PC-9 (cell line): ENCODE results near the gene PHC2. TPM values are rescaled to one million over a fixed set of nuclear protein-coding genes. Genes with fewer than 3 reads are reported as not detected.

ENCODE experiments used
- BruUV-seq: library from RNA; stranded (reverse); fragments of 400-500 nt; replicated peaks from 2 replicates; lab custom pipeline; 2021; lab: Mats Ljungman, UMichigan
- CTCF ChIA-PET: fragments of 300-600 bp; sonication (Branson Sonifier 250); formaldehyde crosslinking; loops from one replicate; lab custom pipeline; 2022; ENCODE audit warnings: antibody characterized with exemption; lab: Charles Lee
- POLR2A ChIA-PET: fragments of 300-600 bp; sonication (Branson Sonifier 250); formaldehyde crosslinking; loops from one replicate; lab custom pipeline; 2022; ENCODE audit warnings: antibody characterized with exemption; ENCODE audit not compliant: unreplicated experiment; lab: Charles Lee
- DNase-seq, 2 experiments: peaks; one replicate each; pipeline versions ENCODE4 v3.0.0 to v3.0.0-alpha.2; 2015 to 2022; ENCODE audit warnings: mixed read lengths in 1 of 2
- H2AFZ ChIP-seq: fragments of 200-600 bp; sonication (generic); 2 replicates; pipeline ENCODE4 v1.8.1; 2017; ENCODE audit warnings: antibody characterized with exemption
- H3F3A ChIP-seq: fragments of 200-600 bp; sonication (generic); 2 replicates; pipeline ENCODE4 v1.8.1; 2017; ENCODE audit warnings: antibody characterized with exemption, mild to moderate bottlenecking, low read depth; ENCODE audit not compliant: insufficient read depth
- H3K27ac ChIP-seq: fragments of 200-600 bp; sonication (generic); 2 replicates; pipeline ENCODE4 v1.6.1; 2016; ENCODE audit warnings: mixed run types
- H3K27me3 ChIP-seq: fragments of 200-600 bp; sonication (generic); 2 replicates; pipeline ENCODE4 v1.6.1; 2016; ENCODE audit warnings: low read depth, mixed run types; ENCODE audit not compliant: insufficient read depth
- H3K36me3 ChIP-seq: fragments of 200-600 bp; sonication (generic); 2 replicates; pipeline ENCODE4 v1.6.1; 2016; ENCODE audit warnings: low read depth, mixed run types
- H3K4me1 ChIP-seq: fragments of 200-600 bp; sonication (generic); replicated peaks from 2 replicates; pipeline ENCODE4 v1.6.1; 2016; ENCODE audit warnings: mixed run types; ENCODE audit not compliant: insufficient read depth
- H3K4me2 ChIP-seq: fragments of 200-600 bp; sonication (generic); 2 replicates; pipeline ENCODE4 v1.6.1; 2017; ENCODE audit warnings: mixed run types
- H3K4me3 ChIP-seq: fragments of 200-600 bp; sonication (generic); 2 replicates; pipeline ENCODE4 v1.6.1; 2016; ENCODE audit warnings: mixed run types
- H3K79me2 ChIP-seq: fragments of 200-600 bp; sonication (generic); 2 replicates; pipeline ENCODE4 v1.6.1; 2017; ENCODE audit warnings: low read depth, mixed run types
- H3K9me2 ChIP-seq: fragments of 200-600 bp; sonication (generic); 2 replicates; pipeline ENCODE4 v1.8.1; 2017; ENCODE audit warnings: mild to moderate bottlenecking; ENCODE audit not compliant: insufficient read depth
- H3K9me3 ChIP-seq: fragments of 200-600 bp; sonication (generic); 2 replicates; pipeline ENCODE4 v1.8.1; 2016; ENCODE audit warnings: low read depth; ENCODE audit not compliant: insufficient read depth
- H4K20me1 ChIP-seq: fragments of 200-600 bp; sonication (generic); 2 replicates; pipeline ENCODE4 v1.8.1; 2017; ENCODE audit not compliant: insufficient read depth
- EZH2 ChIP-seq: fragments of 200-600 bp; sonication (generic); IDR thresholded peaks from 2 replicates; pipeline ENCODE4 v1.8.0; 2017; ENCODE audit warnings: antibody characterized with exemption, low read depth
- intact Hi-C: fragments of 100-400 bp; cut with micrococcal nuclease; formaldehyde crosslinking; loops from one replicate; pipeline ENCODE4 v1.10.0; 2022; ENCODE audit not compliant: unreplicated experiment
- total RNA-seq: library from RNA; stranded (reverse); gene quantifications from 2 replicates; pipeline ENCODE4 v1.2.3, GENCODE V29; 2021
- TF ChIP-seq, protein P1 (sequence below): fragments of 200-600 bp; sonication (generic); conservative IDR thresholded peaks from 2 replicates; pipeline ENCODE4 v1.6.1; 2017; ENCODE audit warnings: mixed run types, antibody characterized with exemption, mild to moderate bottlenecking, moderate library complexity

PHC2 gene
- total RNA-seq, 1 experiment from 2014 or later, result 48.1 TPM

- no peaks in the 10 kb centered on the region for H3K4me1 ChIP-seq
- no peaks in the 10 kb centered on the region for H3K9me2 ChIP-seq
- intact Hi-C loops, result no loop called here
- H3K4me3 ChIP-seq, result no peak overlapping the region
- no peaks in the 10 kb centered on the region for H3K36me3 ChIP-seq
- no TSS peak for BruUV-seq
- no peaks in the 10 kb centered on the region for H4K20me1 ChIP-seq
- no peaks in the 10 kb centered on the region for H3K79me2 ChIP-seq
- no peak overlapping the region for H2AFZ ChIP-seq
- ChIA-PET CTCF (no interaction called here), POLR2A (no interaction called here)
- TF ChIP-seq, protein P1, sequence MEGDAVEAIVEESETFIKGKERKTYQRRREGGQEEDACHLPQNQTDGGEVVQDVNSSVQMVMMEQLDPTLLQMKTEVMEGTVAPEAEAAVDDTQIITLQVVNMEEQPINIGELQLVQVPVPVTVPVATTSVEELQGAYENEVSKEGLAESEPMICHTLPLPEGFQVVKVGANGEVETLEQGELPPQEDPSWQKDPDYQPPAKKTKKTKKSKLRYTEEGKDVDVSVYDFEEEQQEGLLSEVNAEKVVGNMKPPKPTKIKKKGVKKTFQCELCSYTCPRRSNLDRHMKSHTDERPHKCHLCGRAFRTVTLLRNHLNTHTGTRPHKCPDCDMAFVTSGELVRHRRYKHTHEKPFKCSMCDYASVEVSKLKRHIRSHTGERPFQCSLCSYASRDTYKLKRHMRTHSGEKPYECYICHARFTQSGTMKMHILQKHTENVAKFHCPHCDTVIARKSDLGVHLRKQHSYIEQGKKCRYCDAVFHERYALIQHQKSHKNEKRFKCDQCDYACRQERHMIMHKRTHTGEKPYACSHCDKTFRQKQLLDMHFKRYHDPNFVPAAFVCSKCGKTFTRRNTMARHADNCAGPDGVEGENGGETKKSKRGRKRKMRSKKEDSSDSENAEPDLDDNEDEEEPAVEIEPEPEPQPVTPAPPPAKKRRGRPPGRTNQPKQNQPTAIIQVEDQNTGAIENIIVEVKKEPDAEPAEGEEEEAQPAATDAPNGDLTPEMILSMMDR, result no peak
- no peak for TF ChIP-seq EZH2
- H3K4me2 ChIP-seq, result no peak overlapping the region
- no peaks in the 10 kb centered on the region for H3K27me3 ChIP-seq
- no peak for DNase-seq
- no peaks in the 10 kb centered on the region for H3K9me3 ChIP-seq
- peaks cover 6% of the 10 kb centered on the region; the same call in 1 of the 2 replicates for H3F3A ChIP-seq
- no peak overlapping the region for H3K27ac ChIP-seq
Measured at GRCh38 chr1:33392206-33392605, 38.7 kb downstream of the PHC2 start.

GRCh38 chr1:33391343-33392078 is 39.4 kb downstream of the PHC2 start:
- Histone ChIP-seq H3K36me3 (no peaks in the 10 kb centered on the region), H4K20me1 (no peaks in the 10 kb centered on the region), H2AFZ (no peak overlapping the region), H3K27ac (no peak overlapping the region), H3K4me1 (no peaks in the 10 kb centered on the region), H3K27me3 (no peaks in the 10 kb centered on the region), H3K9me3 (no peaks in the 10 kb centered on the region), H3K4me2 (no peak overlapping the region), H3F3A (peaks cover 6% of the 10 kb centered on the region; the same call in 1 of the 2 replicates), H3K79me2 (no peaks in the 10 kb centered on the region), H3K4me3 (no peak overlapping the region), H3K9me2 (no peaks in the 10 kb centered on the region)
- intact Hi-C loops, result no loop called here
- POLR2A ChIA-PET, result no interaction called here
- no peak for DNase-seq
- CTCF ChIA-PET, result no interaction called here
- TF ChIP-seq, protein P1, result no peak
- no peak for TF ChIP-seq EZH2
- no TSS peak for BruUV-seq

- no peak overlapping the region for H3K27ac ChIP-seq
- peaks cover 6% of the 10 kb centered on the region for H3F3A ChIP-seq
- no peaks in the 10 kb centered on the region for H3K27me3 ChIP-seq
- H3K4me2 ChIP-seq, result no peak overlapping the region
- no peak overlapping the region for H2AFZ ChIP-seq
- H3K9me2 ChIP-seq, result no peaks in the 10 kb centered on the region
- no peaks in the 10 kb centered on the region for H3K9me3 ChIP-seq
- DNase-seq, result no peak
- no peaks in the 10 kb centered on the region for H3K4me1 ChIP-seq
- ChIA-PET POLR2A (no interaction called here), CTCF (no interaction called here)
- no peaks in the 10 kb centered on the region for H4K20me1 ChIP-seq
- H3K36me3 ChIP-seq, result no peaks in the 10 kb centered on the region
- TF ChIP-seq, protein P1, result no peak
- TF ChIP-seq EZH2, result no peak
- no TSS peak for BruUV-seq
- H3K4me3 ChIP-seq, result no peak overlapping the region
- H3K79me2 ChIP-seq, result no peaks in the 10 kb centered on the region
- intact Hi-C loops, result no loop called here
Measured at GRCh38 chr1:33390542-33390941, 40.4 kb downstream of the PHC2 start.
